ENCODE data around the gene CABLES2. TPM values are rescaled to one million over a fixed set of nuclear protein-coding genes. Genes with fewer than 3 reads are reported as not detected.

Gene CABLES2
- total and polyA plus RNA-seq, 2 donors (not counting 3 experiments of a cell fraction or from before 2014, with no cell fraction given) = 7.8 to 9.9 TPM

DNA sequence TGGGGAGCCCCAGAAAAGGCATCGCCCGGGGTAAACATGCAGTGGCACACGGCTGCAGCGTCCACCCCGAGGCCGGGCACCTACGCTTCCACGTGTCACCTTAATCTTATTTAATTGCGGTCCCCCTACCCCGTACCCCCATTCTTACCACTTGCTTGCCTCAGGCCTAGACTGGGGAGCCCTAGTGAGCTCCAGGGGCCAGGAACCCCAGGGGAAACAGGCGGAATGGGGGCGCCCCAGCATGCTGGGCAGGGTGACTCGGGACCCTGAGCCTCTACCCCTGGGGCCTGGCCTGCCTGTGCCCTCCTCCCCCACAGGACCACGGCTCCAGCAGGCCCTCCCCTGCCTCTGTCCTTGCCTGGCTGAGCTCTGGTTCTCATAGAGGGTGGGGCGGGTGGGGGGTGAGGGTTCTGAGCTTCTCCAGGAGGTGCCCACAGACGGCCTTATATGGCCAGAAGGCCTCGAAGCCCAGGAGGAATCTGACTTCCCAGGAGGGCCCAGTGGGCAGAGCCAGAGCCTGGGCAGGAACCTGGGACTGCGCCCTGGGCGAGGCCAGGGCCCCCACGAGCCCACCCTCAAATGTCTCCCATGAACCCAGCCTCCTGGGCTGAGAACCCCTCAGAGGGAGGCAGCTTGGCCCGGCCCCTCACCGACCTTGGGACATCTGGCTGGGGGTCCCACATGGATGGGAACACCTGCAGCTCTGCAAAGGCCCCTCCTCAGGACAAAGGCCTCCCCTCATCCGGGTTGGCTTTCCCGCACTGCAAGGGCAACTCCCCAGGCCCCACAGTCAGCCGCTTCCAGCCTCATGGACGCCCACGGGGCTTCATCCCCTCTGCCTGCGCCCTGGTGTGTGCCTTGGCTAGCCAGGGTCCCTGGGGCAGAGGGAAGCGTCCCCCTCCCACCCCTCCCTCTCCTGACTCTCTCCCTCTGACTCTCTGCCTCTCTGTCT lies 34.8 kb downstream of the CABLES2 start:
- Histone ChIP-seq H3K4me3 (replicated peaks in 1 of 3; ENCODE audit: insufficient read depth in 1 of 3, low read depth in 1 of 3, low read length in 3 of 3) (no peak overlapping the region), H3K27me3 (ENCODE audit: control insufficient read depth in 2 of 2, insufficient read depth in 2 of 2, low read length in 2 of 2) (no peaks in the 10 kb centered on the region), H2AFZ (ENCODE audit: low read depth, low read length) (no peak overlapping the region), H3K27ac (ENCODE audit: insufficient read depth, low read depth, low read length) (no peak overlapping the region), H3K9me1 (replicated peaks; ENCODE audit: control insufficient read depth, extremely low read depth, insufficient read depth, low read length) (no peaks in the 10 kb centered on the region), H3K9ac (replicated peaks; ENCODE audit: extremely low read depth, insufficient read depth, low read length) (no peak overlapping the region), H4K20me1 (replicated peaks; ENCODE audit: control insufficient read depth, extremely low read depth, insufficient read depth, low read length) (no peaks in the 10 kb centered on the region), H3K4me2 (ENCODE audit: insufficient read depth, low read length) (no peak overlapping the region), H3K36me3 (ENCODE audit: control insufficient read depth in 2 of 2, extremely low read depth in 1 of 2, insufficient read depth in 2 of 2, low read length in 2 of 2) (no peaks in the 10 kb centered on the region), H3K4me1 (ENCODE audit: control insufficient read depth, extremely low read depth, insufficient read depth, low read length) (peaks cover 16% of the 10 kb centered on the region), H3K79me2 (ENCODE audit: control insufficient read depth, insufficient read depth, low read length) (no peaks in the 10 kb centered on the region), H3K9me3 (replicated peaks; ENCODE audit: control insufficient read depth, insufficient read depth, low read length) (no peaks in the 10 kb centered on the region)
- BruUV-seq (replicated peaks) = no TSS peak
- intact Hi-C loops (cut with micrococcal nuclease) = no loop called here
- FAIRE-seq (no peak), DNase-seq (ENCODE audit: low read depth, low spot score) (no peak)
- dilution Hi-C loops (cut with MboI; ENCODE audit: extremely low pct_ligation_motif_present, low sequenced_read_pairs) = no loop called here
- TF ChIP-seq POLR2AphosphoS5 (IDR thresholded peaks at IDR 0.05; ENCODE audit: insufficient read depth, low read depth, low read length) = no peak
- TF ChIP-seq, protein P1, sequence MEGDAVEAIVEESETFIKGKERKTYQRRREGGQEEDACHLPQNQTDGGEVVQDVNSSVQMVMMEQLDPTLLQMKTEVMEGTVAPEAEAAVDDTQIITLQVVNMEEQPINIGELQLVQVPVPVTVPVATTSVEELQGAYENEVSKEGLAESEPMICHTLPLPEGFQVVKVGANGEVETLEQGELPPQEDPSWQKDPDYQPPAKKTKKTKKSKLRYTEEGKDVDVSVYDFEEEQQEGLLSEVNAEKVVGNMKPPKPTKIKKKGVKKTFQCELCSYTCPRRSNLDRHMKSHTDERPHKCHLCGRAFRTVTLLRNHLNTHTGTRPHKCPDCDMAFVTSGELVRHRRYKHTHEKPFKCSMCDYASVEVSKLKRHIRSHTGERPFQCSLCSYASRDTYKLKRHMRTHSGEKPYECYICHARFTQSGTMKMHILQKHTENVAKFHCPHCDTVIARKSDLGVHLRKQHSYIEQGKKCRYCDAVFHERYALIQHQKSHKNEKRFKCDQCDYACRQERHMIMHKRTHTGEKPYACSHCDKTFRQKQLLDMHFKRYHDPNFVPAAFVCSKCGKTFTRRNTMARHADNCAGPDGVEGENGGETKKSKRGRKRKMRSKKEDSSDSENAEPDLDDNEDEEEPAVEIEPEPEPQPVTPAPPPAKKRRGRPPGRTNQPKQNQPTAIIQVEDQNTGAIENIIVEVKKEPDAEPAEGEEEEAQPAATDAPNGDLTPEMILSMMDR (IDR thresholded peaks at IDR 0.05; ENCODE audit: extremely low read depth in 1 of 2, insufficient read depth in 1 of 2, low read depth in 1 of 2, low read length in 2 of 2) = no peak
- TF ChIP-seq EZH2 (IDR thresholded peaks at IDR 0.05; ENCODE audit: borderline replicate concordance, low read depth, low read length, severe bottlenecking) = no peak
- TF ChIP-seq, protein P2, sequence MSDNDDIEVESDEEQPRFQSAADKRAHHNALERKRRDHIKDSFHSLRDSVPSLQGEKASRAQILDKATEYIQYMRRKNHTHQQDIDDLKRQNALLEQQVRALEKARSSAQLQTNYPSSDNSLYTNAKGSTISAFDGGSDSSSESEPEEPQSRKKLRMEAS (IDR thresholded peaks at IDR 0.05; ENCODE audit: insufficient read depth, insufficient read length) = no peak
- no peak for TF ChIP-seq FOS (IDR thresholded peaks at IDR 0.05; ENCODE audit: borderline replicate concordance, insufficient read depth, low read length)
- no peak for TF ChIP-seq GATA2 (IDR thresholded peaks at IDR 0.05; ENCODE audit: insufficient read depth, insufficient read length, low read depth, low read length)
- TF ChIP-seq MYC (IDR thresholded peaks at IDR 0.05; ENCODE audit: low read depth, low read length) = no peak
- no peak for TF ChIP-seq JUN (IDR thresholded peaks at IDR 0.05; ENCODE audit: borderline replicate concordance, insufficient read depth, insufficient read length, low read depth)
- no peak for TF ChIP-seq POLR2A (IDR thresholded peaks at IDR 0.05; ENCODE audit: low read depth, low read length)
- ChIA-PET POLR2A (interaction anchor here (0.5 kb wide), 1 partner anchor 65 kb away, joined by 4 read pairs; no protein-coding TSS in a partner anchor), CTCF (no interaction called here)
